Stomach (tissue), 9 donors: ENCODE measurements around the gene CHEK2. TPM values are rescaled to one million over a fixed set of nuclear protein-coding genes. Genes with fewer than 3 reads are reported as not detected.
A peak's percentile ranks its signal among the peaks of the same experiment; 100 is the strongest.

Experiments
- DNase-seq, 2 donors: peaks; one replicate each; pipeline versions ENCODE4 v3.0.0 to v3.0.0-alpha.2; 2013 to 2019
- H3K27ac ChIP-seq, 5 donors: fragments of 200-600 bp in 4 of 5; sonication (generic) in 4 of 5; one replicate each; pipeline ENCODE4 v1.5.1; 2013 to 2019; ENCODE audit warnings: mild to moderate bottlenecking in 1 of 5, moderate library complexity in 1 of 5
- H3K27me3 ChIP-seq, 3 donors: fragments of 200-600 bp; sonication (generic); one replicate each; pipeline ENCODE4 v1.5.1; 2017 to 2019; ENCODE audit warnings: mixed run types in 1 of 3
- H3K36me3 ChIP-seq, 4 donors: fragments of 200-600 bp; sonication (generic); 1 replicate in 3 of 4; 2 replicates in 1 of 4; pipeline ENCODE4 v1.5.1; 2016 to 2019
- H3K4me1 ChIP-seq, 4 donors: fragments of 200-600 bp; sonication (generic); one replicate each; pipeline ENCODE4 v1.5.1; 2016 to 2019
- H3K4me3 ChIP-seq, 4 donors: fragments of 200-600 bp; sonication (generic) in 3 of 4; one replicate each; pipeline ENCODE4 v1.5.1; 2016 to 2019; ENCODE audit warnings: mild to moderate bottlenecking in 1 of 4
- H3K9me3 ChIP-seq, 4 donors: fragments of 200-600 bp; sonication (generic); one replicate each; pipeline ENCODE4 v1.5.1; 2016 to 2019
- CTCF ChIP-seq, 7 experiments: fragments of 450-650 bp in 4 of 7; fragments of 200-600 bp in 3 of 7; sonication (generic) in 3 of 7; IDR thresholded peaks; one replicate each; pipeline ENCODE4 v1.5.1; 2016 to 2019; ENCODE audit warnings: antibody characterized with exemption in 7 of 7, control low read depth in 2 of 7, mild to moderate bottlenecking in 1 of 7
- EP300 ChIP-seq: sonication (generic); formaldehyde crosslinking; IDR thresholded peaks from one replicate; pipeline ENCODE4 v1.6.1; 2017; ENCODE audit warnings: antibody characterized with exemption
- POLR2A ChIP-seq, 4 donors: fragments of 450-650 bp; IDR thresholded peaks; one replicate each; pipeline ENCODE4 v1.6.1; 2016; ENCODE audit warnings: antibody characterized with exemption in 4 of 4, control low read depth in 2 of 4, mild to moderate bottlenecking in 1 of 4, moderate library complexity in 1 of 4
- POLR2AphosphoS5 ChIP-seq, 3 donors: sonication (generic); formaldehyde crosslinking; IDR thresholded peaks; one replicate each; pipeline ENCODE4 v1.6.1; 2016; ENCODE audit warnings: antibody characterized with exemption in 3 of 3
- WGBS, 5 donors: extraction: QIAGEN DNeasy Blood & Tissue Kit in 3 of 5; methylation state at CpG; one replicate each; pipeline versions ENCODE4 v1.1.5 to v1.1.7; 2013 to 2018; 5-methylcytosine and 5-hydroxymethylcytosine counted together
- intact Hi-C: fragments of 100-400 bp; cut with DNase I; formaldehyde crosslinking; loops from one replicate; pipeline ENCODE4 v1.15.1; 2023; ENCODE audit warnings: low total_unique reads
- polyA plus RNA-seq, 3 donors: library from polyadenylated mRNA; stranded (reverse); fragments of 200-250 nt; gene quantifications; one replicate each; pipeline ENCODE4 v1.2.3, GENCODE V29; 2013
- total RNA-seq, 5 donors: library from RNA; depleted of rRNA; stranded (reverse); fragments of >200 nt; gene quantifications; one replicate each; pipeline versions ENCODE4 v1.1.0 to v1.2.3, GENCODE V29; 2014 to 2016
- donor health status: healthy with polysubstance abuse.
- donor health status: Bipolar disorder and iron deficiency.
- donor health status: healthy.

Gene CHEK2
- total and polyA plus RNA-seq, 8 donors, result 1.0 to 21.5 (median 8.5) TPM; not detected in 1

- TF ChIP-seq CTCF (IDR thresholded peaks at IDR 0.05), result no peak
- TF ChIP-seq POLR2A (IDR thresholded peaks at IDR 0.05), result no peak
- TF ChIP-seq POLR2AphosphoS5 (IDR thresholded peaks at IDR 0.05), result no peak
- TF ChIP-seq EP300, result no peak
- DNase-seq, result no peak
- H3K27me3 ChIP-seq, result no peaks in the 10 kb centered on the region
- no peak overlapping the region for H3K4me3 ChIP-seq
- H3K27ac ChIP-seq, result no peak overlapping the region
- peaks cover 0 to 1% (median 0%) of the 10 kb centered on the region in 4 donors for H3K36me3 ChIP-seq
- intact Hi-C loops, result no loop called here
- WGBS, 5 donors, result 92 to 96% (median 93%) methylated on average over 7 of the region's 7 CpGs
- H3K9me3 ChIP-seq, result no peaks in the 10 kb centered on the region
- peaks cover 0 to 6% (median 0%) of the 10 kb centered on the region in 4 donors for H3K4me1 ChIP-seq
Observed at GRCh38 chr22:28715611-28716010, 26.0 kb downstream of the CHEK2 start.

- Histone ChIP-seq H3K4me1 (peaks cover 0 to 10% (median 2%) of the 10 kb centered on the region in 4 donors), H3K9me3 (no peaks in the 10 kb centered on the region), H3K27me3 (no peaks in the 10 kb centered on the region), H3K27ac (peak overlapping the region in 1 of 5 donors; percentile 66), H3K4me3 (no peak overlapping the region), H3K36me3 (no peaks in the 10 kb centered on the region)
- no peak for DNase-seq
- intact Hi-C loops, result no loop called here
- 72 to 85% (median 77%) methylated on average over 2 of the region's 2 CpGs for WGBS, 5 donors
- TF ChIP-seq POLR2AphosphoS5 (IDR thresholded peaks at IDR 0.05), result no peak
- TF ChIP-seq CTCF (IDR thresholded peaks at IDR 0.05), result no peak
- no peak for TF ChIP-seq POLR2A (IDR thresholded peaks at IDR 0.05)
- TF ChIP-seq EP300, result no peak
Observed at GRCh38 chr22:28714043-28714628, 27.5 kb downstream of the CHEK2 start.

- 60 to 70% (median 66%) methylated on average over 6 of the region's 6 CpGs for WGBS, 5 donors
- Histone ChIP-seq H3K9me3 (no peaks in the 10 kb centered on the region), H3K4me1 (peaks cover 0 to 10% (median 2%) of the 10 kb centered on the region in 4 donors), H3K36me3 (peaks cover 0 to 8% (median 0%) of the 10 kb centered on the region in 4 donors), H3K4me3 (no peak overlapping the region), H3K27me3 (no peaks in the 10 kb centered on the region), H3K27ac (peak overlapping the region in 4 of 5 donors; percentile 63 to 77 (median 68))
- peak; percentile 61 to 81 (median 64) for TF ChIP-seq POLR2AphosphoS5 (IDR thresholded peaks at IDR 0.05)
- TF ChIP-seq POLR2A (IDR thresholded peaks at IDR 0.05), result no peak
- TF ChIP-seq EP300, result no peak
- peak in 1 of 2 donors; percentile 43 for DNase-seq
- intact Hi-C loops, result no loop called here
Observed at GRCh38 chr22:28711820-28712777, 29.5 kb downstream of the CHEK2 start.

GRCh38 chr22:28711341-28711740, 30.3 kb downstream of the CHEK2 start:
- peak in 1 of 2 donors; percentile 7 for DNase-seq
- Histone ChIP-seq H3K27me3 (no peaks in the 10 kb centered on the region), H3K36me3 (peaks cover 0 to 8% (median 0%) of the 10 kb centered on the region in 4 donors), H3K27ac (peak overlapping the region in 4 of 5 donors; percentile 57 to 77 (median 68)), H3K4me3 (no peak overlapping the region), H3K9me3 (no peaks in the 10 kb centered on the region), H3K4me1 (peaks cover 0 to 10% (median 2%) of the 10 kb centered on the region in 4 donors)
- intact Hi-C loops, result no loop called here
- WGBS, 5 donors, result 59 to 70% (median 65%) methylated on average over 2 of the region's 2 CpGs
- TF ChIP-seq EP300 (no peak), POLR2AphosphoS5 (IDR thresholded peaks at IDR 0.05) (no peak), POLR2A (IDR thresholded peaks at IDR 0.05) (no peak), CTCF (IDR thresholded peaks at IDR 0.05) (no peak)
